GM18858 (cell line): ENCODE data around the gene UBTD1.
"Not testable (repeated sequence)": the region's sequence is repeated elsewhere in the genome, so short reads cannot be mapped to it uniquely, and the experiment has no call there.

ENCODE experiments used
- ATAC-seq: cut with Tn5 transposase; IDR thresholded peaks from one replicate; pipeline ENCODE4 v1.9.1; 2021; ENCODE audit not compliant: unreplicated experiment

UBTD1 gene

GRCh38 chr10:97514344-97514743 lies 15.6 kb downstream of the UBTD1 start:
- ATAC-seq: no peak

GRCh38 chr10:97515271-97515978 lies 16.7 kb downstream of the UBTD1 start:
- no peak for ATAC-seq

GRCh38 chr10:97517096-97517750 lies 18.5 kb downstream of the UBTD1 start:
- ATAC-seq: no peak

DNA sequence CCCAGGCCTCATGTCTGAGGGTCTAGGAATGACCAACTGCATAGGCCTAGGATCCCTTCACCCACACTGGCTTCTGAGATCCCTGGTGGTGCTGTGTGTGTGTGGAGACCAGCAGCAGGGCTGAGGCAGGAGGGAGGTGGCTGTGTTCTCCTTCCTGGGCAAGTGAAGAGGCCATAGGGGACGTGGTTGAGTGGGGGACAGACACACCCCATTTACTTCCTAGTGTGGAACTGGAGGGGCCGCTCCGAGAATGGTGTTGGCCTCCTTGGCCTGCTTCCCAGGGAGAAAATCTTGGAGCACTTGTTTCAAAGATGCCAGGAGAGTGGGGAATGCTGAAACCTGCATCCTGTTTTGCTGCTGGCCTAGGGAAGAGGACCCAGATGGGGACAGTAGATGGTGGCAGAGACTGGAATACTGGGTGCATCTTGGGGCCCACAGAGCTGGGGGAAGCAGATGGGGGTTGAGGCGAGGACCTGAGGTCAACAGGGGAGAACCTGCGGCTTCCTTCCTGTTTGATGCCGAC lies 19.1 kb downstream of the UBTD1 start:
- ATAC-seq: no peak

- ATAC-seq: no peak
Measured at GRCh38 chr10:97518301-97519043, 19.7 kb downstream of the UBTD1 start.

DNA sequence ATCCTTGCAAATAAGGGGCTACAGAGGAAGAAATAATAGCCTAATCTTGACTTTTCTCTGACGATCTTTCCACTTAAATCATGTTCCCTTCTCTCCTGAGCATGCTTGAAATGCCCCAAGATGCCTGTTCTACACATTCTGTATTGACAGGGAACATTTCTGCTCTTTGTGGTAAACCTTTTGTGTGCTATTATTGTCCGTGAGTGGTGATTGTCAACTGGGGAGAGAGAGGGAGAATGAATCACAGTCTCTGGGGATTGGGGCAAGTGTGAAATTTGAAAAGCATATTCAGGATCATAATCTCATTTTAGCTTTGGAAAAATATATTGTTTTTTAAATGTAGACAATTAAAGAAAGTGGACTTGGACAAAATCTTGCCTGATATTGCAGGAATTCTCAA lies 20.6 kb downstream of the UBTD1 start:
- ATAC-seq: no peak

DNA sequence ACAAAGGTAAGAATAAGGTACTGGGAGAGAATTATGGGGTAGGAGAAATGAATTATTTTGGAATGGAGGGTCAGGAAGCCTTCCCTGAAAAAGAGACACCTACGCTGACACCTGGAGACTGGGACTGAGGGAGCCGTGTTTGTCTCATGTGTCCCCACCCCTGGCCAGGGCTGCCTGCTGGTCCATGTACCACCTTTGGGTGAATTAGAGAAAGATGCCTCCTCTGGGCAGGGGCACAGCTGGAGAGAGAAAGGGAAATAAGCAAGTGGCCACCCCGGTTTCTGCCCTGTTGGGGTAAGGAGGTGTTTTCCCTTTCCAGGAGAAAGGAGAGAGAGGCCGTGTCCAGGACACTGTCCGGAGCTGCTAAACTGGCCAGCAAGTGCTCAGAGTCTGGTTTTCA lies 21.8 kb downstream of the UBTD1 start:
- no peak for ATAC-seq

DNA sequence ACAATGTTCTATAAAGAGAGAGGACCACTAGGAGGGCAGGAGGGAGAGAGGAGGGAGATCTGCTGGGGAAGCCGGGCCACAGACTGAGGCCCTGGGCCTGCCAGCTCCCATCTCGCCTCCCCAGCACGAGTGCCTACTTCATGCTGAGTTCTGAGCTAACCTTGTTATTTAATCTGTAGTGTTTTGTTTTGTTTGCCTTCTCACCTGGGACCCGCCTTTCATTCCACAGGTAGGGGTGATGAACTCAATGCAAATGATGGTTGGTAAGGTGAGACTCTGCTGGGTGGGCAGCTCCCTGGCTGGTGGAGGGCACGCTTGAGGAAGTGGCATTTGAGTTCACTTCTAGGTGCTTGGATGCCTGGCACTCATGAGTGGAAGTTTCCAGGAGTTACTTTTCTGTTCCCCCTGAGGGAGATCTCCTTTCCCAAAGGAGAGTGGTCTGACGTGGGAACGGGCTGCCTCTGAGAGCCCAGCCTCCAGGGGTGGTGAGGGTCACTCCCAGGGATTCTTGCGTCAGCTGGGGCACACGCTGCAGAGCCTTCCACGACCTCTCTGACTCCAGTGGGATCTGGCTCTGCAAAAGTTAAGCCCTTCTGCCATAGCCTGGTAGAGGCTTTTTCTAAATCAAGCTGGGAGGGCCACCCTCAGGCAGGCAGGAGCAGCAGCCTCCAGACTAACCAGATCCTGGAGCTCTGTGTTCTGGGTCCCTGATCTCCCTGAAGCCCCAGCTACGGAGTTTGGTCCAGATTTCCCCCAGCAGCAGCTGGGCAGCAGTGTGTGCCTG lies 22.4 kb downstream of the UBTD1 start:
- ATAC-seq: no peak

DNA sequence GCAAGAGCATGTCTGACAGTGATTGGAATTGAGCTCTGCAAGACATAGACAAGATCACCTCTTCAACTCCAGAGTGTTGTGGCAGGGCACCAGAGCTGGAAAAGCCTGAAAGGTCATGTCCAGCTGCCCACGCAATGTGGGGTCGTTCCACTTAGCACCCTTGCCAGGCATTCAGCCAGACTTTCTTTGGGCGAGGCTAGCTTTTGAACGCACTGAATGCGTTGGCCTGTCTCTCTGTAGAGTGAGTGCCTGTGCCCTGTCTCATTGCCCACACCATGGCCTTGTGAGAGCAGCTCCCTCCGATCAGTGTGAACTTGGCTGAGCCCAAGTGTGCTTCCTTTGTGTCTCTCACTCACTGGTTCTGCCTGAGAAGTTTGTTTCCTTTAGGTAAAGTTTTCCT lies 23.3 kb downstream of the UBTD1 start:
- ATAC-seq: no peak

DNA sequence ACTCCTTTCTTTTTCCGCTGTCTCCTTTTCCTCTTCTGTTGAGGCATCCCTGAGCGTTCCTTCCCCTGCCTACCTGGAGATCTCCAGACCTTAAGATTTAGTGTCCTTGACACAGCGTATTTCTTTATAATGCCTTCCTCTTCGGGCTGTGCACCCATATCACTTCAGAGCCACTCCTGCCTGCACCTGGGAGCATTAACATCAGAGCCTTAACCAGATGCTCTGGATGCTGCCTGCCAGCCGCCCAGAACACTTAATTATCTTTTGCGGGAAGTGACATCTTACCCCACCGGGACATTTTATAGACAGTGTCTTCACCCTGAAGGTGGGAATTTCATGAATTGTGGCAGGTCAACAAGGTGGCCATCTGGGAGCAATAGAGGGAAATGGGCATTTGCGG lies 24.2 kb downstream of the UBTD1 start:
- ATAC-seq: no peak

DNA sequence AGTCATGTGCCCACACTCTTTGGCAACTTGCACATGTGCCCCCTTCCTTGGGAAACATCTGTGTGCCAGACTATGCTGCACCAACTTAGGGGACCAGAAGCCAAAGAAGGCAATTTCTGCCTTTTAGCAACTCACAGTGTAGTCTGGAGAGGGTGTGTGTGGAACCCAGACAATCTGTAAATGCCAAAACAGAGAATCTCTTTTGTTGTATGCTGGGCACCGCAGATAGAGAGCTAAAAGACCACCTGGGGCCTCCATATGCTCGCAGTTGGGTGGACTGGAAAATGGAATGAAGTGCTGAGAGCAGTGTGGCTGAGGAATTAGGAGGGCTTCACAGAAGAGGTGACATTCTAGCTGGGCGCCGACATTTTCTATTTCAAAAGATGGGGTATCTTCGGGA lies 26.4 kb downstream of the UBTD1 start:
- ATAC-seq: no peak

DNA sequence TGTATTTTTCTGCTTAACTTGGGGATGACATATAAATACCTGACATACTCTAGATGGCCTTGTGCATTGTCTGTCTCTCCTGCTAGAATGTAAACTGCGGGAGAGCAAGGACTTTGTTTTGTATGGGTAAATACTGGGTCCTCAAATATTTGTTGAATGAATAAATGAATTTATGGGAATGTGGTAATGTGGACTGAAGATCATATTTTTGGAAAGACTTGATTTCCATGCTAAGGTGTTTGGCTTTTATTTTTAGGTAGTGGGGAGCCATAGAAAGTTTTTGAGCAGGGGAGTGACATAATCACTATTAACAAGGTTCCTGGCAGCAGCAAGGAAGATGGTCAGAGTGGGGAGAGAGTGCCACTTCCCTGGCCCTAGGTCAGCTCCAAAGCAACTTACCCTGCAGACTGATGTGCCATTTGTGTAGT lies 27.0 kb downstream of the UBTD1 start:
- ATAC-seq: no peak

DNA sequence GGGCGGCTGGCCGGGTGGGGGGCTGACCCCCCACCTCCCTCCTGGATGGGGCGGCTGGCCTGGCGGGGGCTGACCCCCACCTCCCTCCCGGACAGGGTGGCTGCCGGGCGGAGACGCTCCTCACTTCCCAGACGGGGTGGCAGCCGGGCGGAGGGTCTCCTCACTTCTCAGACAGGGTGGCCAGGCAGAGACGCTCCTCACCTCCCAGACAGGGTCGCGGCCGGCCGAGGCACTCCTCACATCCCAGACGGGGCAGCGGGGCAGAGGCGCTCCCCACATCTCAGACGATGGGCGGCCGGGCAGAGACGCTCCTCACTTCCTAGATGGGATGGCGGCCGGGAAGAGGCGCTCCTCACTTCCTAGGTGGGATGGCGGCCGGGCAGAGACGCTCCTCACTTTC lies 30.2 kb downstream of the UBTD1 start:
- ATAC-seq: not testable (repeated sequence)

DNA sequence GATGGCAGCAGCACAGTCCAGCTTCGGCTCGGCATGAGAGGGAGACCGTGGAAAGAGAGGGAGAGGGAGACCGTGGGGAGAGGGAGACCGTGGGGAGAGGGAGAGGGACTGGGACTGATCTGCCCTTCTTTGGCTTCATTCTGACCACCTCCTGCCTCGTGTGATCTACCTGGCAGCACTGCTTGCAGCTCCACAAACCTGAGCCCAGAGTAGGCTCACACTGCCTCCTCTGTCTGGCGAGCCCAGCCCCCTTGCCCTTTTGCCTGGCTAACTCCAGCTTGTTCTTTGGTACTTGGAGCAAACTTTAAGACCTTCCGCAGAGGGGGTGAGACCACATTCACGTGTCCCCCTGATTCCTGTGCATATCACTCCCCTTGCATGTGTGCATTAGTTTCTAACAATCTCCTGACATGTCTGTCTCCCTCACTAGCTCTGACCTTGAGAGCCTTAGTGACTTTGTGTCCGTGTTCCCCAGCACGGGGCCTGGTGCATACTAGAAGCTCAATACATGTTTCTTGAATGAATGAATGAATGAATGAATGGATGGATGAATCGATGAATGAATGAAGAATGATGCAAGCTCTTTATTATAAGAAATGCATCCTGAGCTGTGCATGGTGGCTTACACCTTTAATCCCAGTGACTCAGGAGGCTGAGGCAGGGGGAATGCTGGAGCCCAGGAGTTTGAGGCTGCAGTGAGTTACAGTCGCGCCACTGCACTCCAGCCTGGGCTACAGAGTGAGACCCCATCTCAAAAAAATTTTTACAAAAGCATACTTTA lies 31.2 kb downstream of the UBTD1 start:
- no peak for ATAC-seq

GRCh38 chr10:97531401-97531986 lies 32.8 kb downstream of the UBTD1 start:
- no peak for ATAC-seq

DNA sequence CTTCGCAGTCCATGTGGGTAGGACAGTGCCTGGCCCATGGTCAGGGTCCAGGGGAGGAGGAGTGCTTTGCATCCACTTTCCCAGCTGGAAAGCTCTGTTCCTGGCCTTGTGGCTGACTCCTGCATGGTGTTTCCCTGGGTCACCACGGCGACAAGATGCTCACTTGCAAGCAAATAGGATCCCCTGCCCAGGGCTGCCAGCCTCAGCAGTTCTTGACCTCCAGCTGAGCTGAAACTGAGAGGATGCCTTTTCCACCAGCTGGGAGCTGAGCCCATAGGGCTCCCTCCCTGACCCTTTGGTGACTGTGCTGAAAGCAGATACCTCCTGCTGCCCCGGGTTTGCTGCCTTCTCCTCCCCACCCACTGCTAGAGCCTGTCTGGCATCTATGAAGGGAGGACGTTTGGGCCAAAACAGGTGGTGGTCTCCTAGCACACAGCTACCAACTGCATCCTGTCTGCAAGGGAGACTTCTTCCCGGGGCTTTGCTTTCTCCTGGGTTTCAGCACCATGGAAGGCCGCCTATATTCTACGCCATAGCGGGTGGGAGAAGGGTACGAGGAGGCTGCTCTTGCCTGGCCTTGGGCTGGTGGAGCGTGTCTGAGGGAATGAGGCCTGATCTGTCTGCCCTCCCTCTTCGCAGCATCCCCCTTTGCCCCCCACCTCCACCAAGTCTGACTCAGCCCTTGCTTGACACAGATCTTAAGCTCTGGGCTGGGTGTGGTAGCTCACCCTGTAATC lies 34.4 kb downstream of the UBTD1 start:
- ATAC-seq: no peak

- ATAC-seq: no peak
Measured at GRCh38 chr10:97533888-97534287, 35.2 kb downstream of the UBTD1 start.

DNA sequence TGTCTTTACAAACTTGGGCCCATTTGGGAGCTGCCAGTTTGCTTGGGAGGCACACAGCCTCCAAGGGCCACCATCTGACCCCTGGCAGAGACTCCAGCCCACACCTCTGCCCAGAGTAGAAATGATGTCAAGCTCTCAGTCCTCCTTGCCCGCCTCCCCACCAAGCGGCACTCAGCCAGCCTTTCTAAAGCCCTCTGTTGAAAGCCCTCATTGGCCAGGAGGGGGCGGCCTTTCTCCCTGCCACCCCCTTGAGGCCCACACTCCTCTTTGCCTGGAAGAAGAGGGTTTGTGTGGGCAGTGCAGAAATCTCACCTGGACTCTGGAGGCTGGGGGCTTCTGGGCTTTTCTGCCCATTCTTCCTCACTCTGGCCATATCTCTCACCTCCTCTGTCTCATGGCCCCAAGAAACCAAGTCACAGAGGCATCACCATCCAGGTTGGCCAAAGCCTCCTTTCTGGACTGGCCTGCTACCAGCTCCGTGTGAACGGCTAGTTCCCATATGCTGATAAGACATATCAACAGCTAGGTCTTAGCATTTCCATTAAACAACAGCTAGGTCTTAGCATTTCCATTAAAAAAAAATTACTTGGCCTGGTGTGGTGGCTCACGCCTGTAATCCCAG lies 36.1 kb downstream of the UBTD1 start:
- no peak for ATAC-seq
